K562 (cell line): ENCODE results near the gene GARIN5B. TPM values are rescaled to one million over a fixed set of nuclear protein-coding genes. Genes with fewer than 3 reads are reported as not detected.

ENCODE experiments used
- ATAC-seq: fragments of 200-7000 bp; cut with Tn5 transposase; 3 replicates; pipeline ENCODE4 v1.9.1; 2020; ENCODE audit warnings: moderate library complexity
- BruUV-seq: library from RNA; stranded (reverse); fragments of 400-500 nt; replicated peaks from 2 replicates; lab custom pipeline; 2021; lab: Mats Ljungman, UMichigan
- CTCF ChIA-PET: fragments of 300-600 bp; formaldehyde crosslinking; extraction: SDS; loops from one replicate; lab custom pipeline; 2021; ENCODE audit warnings: low intra/inter-chr PET ratio; lab: Yijun Ruan, JAX
- POLR2A ChIA-PET: fragments of 300-600, 350-650 bp; sonication (Branson Sonifier 250); formaldehyde crosslinking; extraction: SDS; loops from one replicate; lab custom pipeline; 2021; ENCODE audit warnings: antibody characterized with exemption, inconsistent platforms; lab: Yijun Ruan, JAX
- DNase-seq, 4 experiments: peaks; one replicate each; pipeline versions ENCODE4 v3.0.0 to v3.0.0-alpha.2; 2011 to 2018; ENCODE audit warnings: low spot score in 3 of 4, mixed read lengths in 3 of 4; ENCODE audit errors: extremely low read depth in 1 of 4
- FAIRE-seq: peaks from 2 replicates; lab custom pipeline; 2011; peaks lifted over from hg19 to GRCh38; lab: Jason Lieb, UNC
- H2AFZ ChIP-seq: 2 replicates; pipeline ENCODE4 v1.6.0; 2011; ENCODE audit warnings: low read depth, low read length, control low read depth, inconsistent platforms
- H3K27ac ChIP-seq: fragments of 200-600 bp; 3 replicates; pipeline ENCODE4 v1.8.0; 2011; ENCODE audit warnings: low read depth, mild to moderate bottlenecking, control low read depth, inconsistent platforms, low read length, moderate library complexity, mixed read lengths; ENCODE audit errors: extremely low read depth
- H3K27me3 ChIP-seq, 2 experiments: fragments of 300-600 bp in 1 of 2; 2 replicates in 1 of 2; 3 replicates in 1 of 2; pipeline versions ENCODE4 v1.6.0 to v1.8.0; 2011; ENCODE audit warnings: inconsistent platforms in 2 of 2, low read length in 2 of 2, mild to moderate bottlenecking in 1 of 2, mixed read lengths in 1 of 2, moderate library complexity in 1 of 2; ENCODE audit not compliant: control insufficient read depth in 2 of 2, insufficient read depth in 2 of 2
- H3K36me3 ChIP-seq: fragments of 300-600 bp; 3 replicates; pipeline ENCODE4 v1.8.0; 2011; ENCODE audit warnings: mild to moderate bottlenecking, low read length, inconsistent platforms; ENCODE audit not compliant: control insufficient read depth, insufficient read depth
- H3K4me1 ChIP-seq, 2 experiments: fragments of 200-600 bp in 1 of 2; replicated peaks in 1 of 2; 2 replicates in 1 of 2; 3 replicates in 1 of 2; pipeline versions ENCODE4 v1.5.1 to v1.8.0; 2011; ENCODE audit warnings: inconsistent platforms in 2 of 2, low read length in 2 of 2, mild to moderate bottlenecking in 1 of 2, mixed read lengths in 1 of 2, moderate library complexity in 1 of 2; ENCODE audit not compliant: control insufficient read depth in 2 of 2, insufficient read depth in 2 of 2
- H3K4me2 ChIP-seq: 2 replicates; pipeline ENCODE4 v1.6.1; 2011; ENCODE audit warnings: low read length, control low read depth, inconsistent platforms, mixed read lengths; ENCODE audit not compliant: insufficient read depth
- H3K4me3 ChIP-seq: fragments of 200-600 bp; sonication (generic), shearing (Covaris generic); 2 replicates; pipeline ENCODE4 v1.5.1; 2016; ENCODE audit warnings: control low read depth, inconsistent platforms
- H3K79me2 ChIP-seq: fragments of 200-600 bp; 3 replicates; pipeline ENCODE4 v1.8.0; 2011; ENCODE audit warnings: low read length, inconsistent platforms; ENCODE audit not compliant: control insufficient read depth, insufficient read depth
- H3K9ac ChIP-seq, 2 experiments: 2 replicates each; pipeline versions ENCODE4 v1.6.0 to v1.6.1; 2011; ENCODE audit warnings: low read depth in 2 of 2, low read length in 2 of 2, control low read depth in 1 of 2, inconsistent platforms in 1 of 2, mild to moderate bottlenecking in 1 of 2, mixed read lengths in 1 of 2; ENCODE audit not compliant: insufficient read depth in 1 of 2
- H3K9me1 ChIP-seq: one replicate; pipeline ENCODE4 v1.6.0; 2011; ENCODE audit warnings: inconsistent platforms, mild to moderate bottlenecking, low read length, moderate library complexity; ENCODE audit not compliant: control insufficient read depth, insufficient read depth
- H3K9me3 ChIP-seq: replicated peaks from 2 replicates; pipeline ENCODE4 v1.5.1; 2011; ENCODE audit warnings: low read depth, low read length, inconsistent platforms; ENCODE audit not compliant: control insufficient read depth, insufficient read depth
- H4K20me1 ChIP-seq: replicated peaks from 2 replicates; pipeline ENCODE4 v1.6.1; 2011; ENCODE audit warnings: low read length, inconsistent platforms, mixed read lengths; ENCODE audit not compliant: control insufficient read depth, insufficient read depth
- HDAC2 ChIP-seq: fragments of 450-650 bp; IDR thresholded peaks from 2 replicates; pipeline ENCODE4 v1.6.1; 2016; ENCODE audit warnings: mild to moderate bottlenecking
- NFIC ChIP-seq: fragments of 450-650 bp; IDR thresholded peaks from 2 replicates; pipeline ENCODE4 v1.6.1; 2017; ENCODE audit warnings: mild to moderate bottlenecking, inconsistent platforms
- PCBP1 ChIP-seq: fragments of 200-400 bp; formaldehyde crosslinking; IDR thresholded peaks from 2 replicates; pipeline ENCODE4 v1.6.1; 2018; ENCODE audit warnings: mild to moderate bottlenecking, low read depth, low read length; ENCODE audit not compliant: poor library complexity, severe bottlenecking
- POLR2G ChIP-seq: fragments of 200-400 bp; formaldehyde crosslinking; IDR thresholded peaks from 2 replicates; pipeline ENCODE4 v1.6.1; 2017; ENCODE audit warnings: low read depth, mild to moderate bottlenecking, antibody characterized with exemption, low read length, moderate library complexity
- RBFOX2 ChIP-seq: fragments of 200-400 bp; formaldehyde crosslinking; IDR thresholded peaks from 2 replicates; pipeline ENCODE4 v1.6.1; 2017; ENCODE audit warnings: low read depth, mild to moderate bottlenecking, low read length, moderate library complexity
- WGBS: fragments of 100-300 bp; shearing (Covaris generic); methylation state at CpG from one replicate; pipeline ENCODE4 v1.1.6; 2016; ENCODE audit warnings: low coverage, mixed read lengths; ENCODE audit not compliant: insufficient coverage; ENCODE audit errors: missing lambda C conversion rate; 5-methylcytosine and 5-hydroxymethylcytosine counted together
- in situ Hi-C: fragments of 300-500 bp; cut with MboI; formaldehyde crosslinking; loops from 4 replicates; pipeline ENCODE4 v1.15.0; 2018; ENCODE audit warnings: inconsistent platforms, mixed read lengths
- intact Hi-C: fragments of 100-400 bp; cut with micrococcal nuclease; formaldehyde crosslinking; loops from 2 replicates; pipeline ENCODE4 v1.14.2; 2022
- polyA plus RNA-seq, 8 experiments: library from polyadenylated mRNA; depleted of rRNA in 4 of 8; stranded (reverse) in 5 of 8; unstranded in 3 of 8; fragments of >200 nt; fragmentation: Nextera tagmentation in 2 of 8; fragmentation: Illumina TruSeq in 1 of 8; extraction: Ambion mirVana in 2 of 8; extraction: Trizol in 1 of 8; gene quantifications; 2 replicates each; pipeline versions ENCODE4 v1.2.1 to v1.2.3, GENCODE V29; 2011 to 2014; ENCODE audit warnings: inconsistent platforms in 1 of 8, missing spikeins in 1 of 8
- total RNA-seq, 7 experiments: library from RNA; depleted of rRNA in 6 of 7; stranded (reverse); fragments of >200 nt in 6 of 7; fragmentation: Illumina TruSeq in 2 of 7; extraction: Trizol in 2 of 7; gene quantifications; 2 replicates each; pipeline versions ENCODE4 v1.2.1 to v1.2.3, GENCODE V29; 2011 to 2021; ENCODE audit warnings: low replicate concordance in 1 of 7
- TF ChIP-seq, protein P1 (sequence below): sonication (generic); formaldehyde crosslinking; IDR thresholded peaks from 2 replicates; pipeline ENCODE4 v1.8.1; 2023; ENCODE audit warnings: mild to moderate bottlenecking, missing genetic modification reagents

Gene GARIN5B
- total and polyA plus RNA-seq, 9 of the 15 experiments (the other 6 are each of a cell fraction or from before 2014, with no cell fraction given) = not detected

DNA sequence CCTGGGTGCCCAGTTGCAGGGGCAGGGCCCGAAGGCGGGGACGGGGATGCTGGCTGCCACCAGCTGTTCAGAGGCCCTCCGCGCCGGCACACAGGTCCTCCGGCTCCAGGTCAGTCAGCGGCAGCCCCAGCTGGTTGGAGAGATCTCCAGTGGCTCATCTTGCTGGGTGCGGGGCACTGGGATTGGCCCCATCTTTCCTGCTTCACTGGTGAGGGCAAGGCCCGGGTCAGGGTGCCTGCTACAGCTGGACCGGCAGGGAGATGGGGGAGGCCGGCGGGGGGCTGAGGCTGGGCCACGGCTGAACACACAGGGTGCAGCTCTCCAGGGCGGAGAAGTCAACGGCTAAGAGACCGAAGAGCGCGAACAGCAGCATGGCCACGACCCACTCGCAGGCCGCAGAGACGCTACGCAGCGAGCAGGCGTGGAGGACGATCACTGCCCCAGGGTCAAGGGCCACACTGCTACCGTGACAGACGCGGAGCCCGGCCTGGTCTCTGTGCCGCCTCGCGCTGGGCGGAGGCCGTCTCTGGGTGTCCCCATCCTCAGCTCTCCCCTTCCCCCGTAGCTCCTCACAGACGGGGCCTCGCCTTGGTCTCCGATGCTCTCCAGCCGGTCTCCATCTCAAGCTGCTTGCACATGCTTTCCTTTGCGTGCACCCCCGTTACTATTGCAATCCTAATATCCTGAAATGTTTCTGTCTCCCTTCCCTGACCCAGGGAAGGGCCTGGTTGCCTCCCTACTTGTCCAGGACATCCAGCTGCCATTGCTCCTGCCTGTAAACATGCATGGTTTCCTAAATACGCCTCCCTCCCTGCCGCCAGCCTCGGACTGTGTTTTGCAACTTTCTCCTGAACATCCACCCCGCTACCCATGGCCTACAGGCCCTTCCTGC, 50.2 kb downstream of the GARIN5B start:
- no peaks in the 10 kb centered on the region for H3K9me3 ChIP-seq
- TF ChIP-seq RBFOX2 = peak; percentile 19; the same call in 1 of the 2 replicates
- no peak for TF ChIP-seq NFIC
- no peak for TF ChIP-seq PCBP1
- TF ChIP-seq POLR2G = peak; percentile 57
- no peak for TF ChIP-seq HDAC2
- TF ChIP-seq, protein P1, sequence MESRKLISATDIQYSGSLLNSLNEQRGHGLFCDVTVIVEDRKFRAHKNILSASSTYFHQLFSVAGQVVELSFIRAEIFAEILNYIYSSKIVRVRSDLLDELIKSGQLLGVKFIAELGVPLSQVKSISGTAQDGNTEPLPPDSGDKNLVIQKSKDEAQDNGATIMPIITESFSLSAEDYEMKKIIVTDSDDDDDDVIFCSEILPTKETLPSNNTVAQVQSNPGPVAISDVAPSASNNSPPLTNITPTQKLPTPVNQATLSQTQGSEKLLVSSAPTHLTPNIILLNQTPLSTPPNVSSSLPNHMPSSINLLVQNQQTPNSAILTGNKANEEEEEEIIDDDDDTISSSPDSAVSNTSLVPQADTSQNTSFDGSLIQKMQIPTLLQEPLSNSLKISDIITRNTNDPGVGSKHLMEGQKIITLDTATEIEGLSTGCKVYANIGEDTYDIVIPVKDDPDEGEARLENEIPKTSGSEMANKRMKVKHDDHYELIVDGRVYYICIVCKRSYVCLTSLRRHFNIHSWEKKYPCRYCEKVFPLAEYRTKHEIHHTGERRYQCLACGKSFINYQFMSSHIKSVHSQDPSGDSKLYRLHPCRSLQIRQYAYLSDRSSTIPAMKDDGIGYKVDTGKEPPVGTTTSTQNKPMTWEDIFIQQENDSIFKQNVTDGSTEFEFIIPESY (CRISPR knock-in tag) = peak; percentile 66
- no peak for FAIRE-seq
- intact Hi-C loops = no loop called here
- no peak overlapping the region for H3K4me2 ChIP-seq
- no peak overlapping the region for H3K27ac ChIP-seq
- WGBS = 88% methylated on average over 32 of the region's 47 CpGs
- H3K27me3 ChIP-seq = no peaks in the 10 kb centered on the region
- no peaks in the 10 kb centered on the region for H3K9me1 ChIP-seq
- peaks cover 9 to 36% of the 10 kb centered on the region in 2 experiments; a peak in 4 of 5 replicates for H3K4me1 ChIP-seq
- no peaks in the 10 kb centered on the region for H3K79me2 ChIP-seq
- H4K20me1 ChIP-seq = no peaks in the 10 kb centered on the region
- no peak overlapping the region for H3K4me3 ChIP-seq
- POLR2A ChIA-PET = interaction anchor here (0.6 to 3.0 kb wide), 6 partner anchors 9 to 75 kb away, joined by 3 to 7 read pairs (median 4); partner anchors contain the start of genes KMT5C and PPP6R1
- peak; percentile 12; the same call in 2 of the 3 replicates for ATAC-seq
- BruUV-seq = no TSS peak
- CTCF ChIA-PET = no interaction called here
- H3K36me3 ChIP-seq = no peaks in the 10 kb centered on the region
- DNase-seq = no peak
- H2AFZ ChIP-seq = no peak overlapping the region
- peak overlapping the region in 1 of 2 experiments; percentile 77; a peak in 2 of 4 replicates for H3K9ac ChIP-seq
- in situ Hi-C loops = no loop called here
